ENCODE measurements around the gene UGCG. TPM values are rescaled to one million over a fixed set of nuclear protein-coding genes. Genes with fewer than 3 reads are reported as not detected.
A peak's percentile ranks its signal among the peaks of the same experiment; 100 is the strongest.
"Not testable (repeated sequence)": the region's sequence is repeated elsewhere in the genome, so short reads cannot be mapped to it uniquely, and the experiment has no call there.

Gene UGCG
- total and polyA plus RNA-seq, 2 of the 4 experiments (the other 2 are of a cell fraction): 84.2 to 104 TPM

DNA sequence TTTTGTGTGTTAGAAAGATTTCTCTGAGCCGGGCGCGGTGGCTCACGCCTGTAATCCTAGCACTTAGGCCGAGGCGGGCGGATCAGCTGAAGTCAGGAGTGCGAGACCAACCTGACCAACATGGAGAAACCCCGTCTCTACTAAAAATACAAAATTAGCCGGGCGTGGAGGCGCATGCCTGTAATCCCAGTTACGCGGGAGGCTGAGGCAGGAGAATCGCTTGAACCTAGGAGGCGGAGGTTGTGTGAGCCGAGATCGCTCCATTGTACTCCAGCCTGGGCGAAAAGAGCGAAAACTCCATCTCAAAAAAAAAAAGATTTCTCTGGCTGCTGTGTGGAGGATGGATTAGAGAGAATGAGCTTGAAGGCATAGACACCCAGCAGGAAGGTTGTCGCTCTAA lies 51.5 kb downstream of the UGCG start:
- H2AK9ac ChIP-seq (replicated peaks; ENCODE audit: low read depth, low read length, poor library complexity); H3K9me1 ChIP-seq (ENCODE audit: insufficient read depth, low read length); H3K18ac ChIP-seq (ENCODE audit: low read depth, low read length); H3K36me3 ChIP-seq (ENCODE audit: control insufficient read depth, insufficient read depth, low read length); dilution Hi-C loops (cut with HindIII; ENCODE audit: low sequenced_read_pairs, unreplicated experiment); H4K91ac ChIP-seq (ENCODE audit: insufficient read depth, low read depth, low read length); H3K4me2 ChIP-seq (ENCODE audit: low read depth, low read length); H3K4ac ChIP-seq (ENCODE audit: low read depth, low read length); H3K4me1 ChIP-seq (ENCODE audit: control insufficient read depth, insufficient read depth, low read length); H2AK5ac ChIP-seq (ENCODE audit: low read depth, low read length); H4K8ac ChIP-seq (ENCODE audit: low read depth in 2 of 2, low read length in 2 of 2); H3K9ac ChIP-seq (ENCODE audit: low read depth, low read length); H2AFZ ChIP-seq (replicated peaks; ENCODE audit: low read length, poor library complexity); H3K27ac ChIP-seq (ENCODE audit: insufficient read depth, low read length); BruUV-seq (replicated peaks); H3K27me3 ChIP-seq (ENCODE audit: control insufficient read depth, insufficient read depth, low read length); H3K4me3 ChIP-seq (ENCODE audit: insufficient read depth, low read depth, low read length); H3K9me3 ChIP-seq (ENCODE audit: control insufficient read depth, insufficient read depth, low read length); DNase-seq; H3K56ac ChIP-seq (ENCODE audit: extremely low read depth, insufficient read depth, low read length); ATAC-seq (ENCODE audit: low read depth); H3K79me1 ChIP-seq (ENCODE audit: low read depth in 1 of 2, low read length in 2 of 2); POLR2A ChIA-PET (ENCODE audit: unreplicated experiment); H3K23ac ChIP-seq (ENCODE audit: low read depth, low read length); H2BK5ac ChIP-seq (ENCODE audit: low read depth, low read length, poor library complexity, severe bottlenecking); H4K5ac ChIP-seq (ENCODE audit: low read depth, low read length); H3K14ac ChIP-seq (replicated peaks; ENCODE audit: low read depth, low read length); H4K20me1 ChIP-seq (ENCODE audit: insufficient read depth, low read length): not testable (repeated sequence)
- Histone ChIP-seq H2BK15ac (ENCODE audit: low read depth, low read length) (0 out of 3 replicates have a peak overlapping the region, but pooled peaks have one; percentile 1), H2BK20ac (ENCODE audit: low read depth, low read length) (0 out of 2 replicates have a peak overlapping the region, but pooled peaks have one; percentile 34), H2BK120ac (ENCODE audit: low read depth, low read length) (peak overlapping the region; percentile 35; the same call in 1 of the 2 replicates)
- 97% methylated on average over 5 of the region's 21 CpGs; no CpG with 5 or more reads in 1 of the 2 experiments for WGBS, 2 experiments (ENCODE audit: extremely low coverage in 2 of 2, insufficient read length in 1 of 2)
- in situ Hi-C loops (cut with MboI; ENCODE audit: low sequenced_read_pairs): loop anchor here (10.0 kb wide), 1 partner anchor 127 kb away; no protein-coding TSS in a partner anchor
- CTCF ChIA-PET: interaction anchor here (0.6 kb wide), 2 partner anchors 120 to 263 kb away, joined by 3 to 4 read pairs; no protein-coding TSS in a partner anchor
- intact Hi-C loops (cut with micrococcal nuclease): loop anchor here (5.0 kb wide), 1 partner anchor 124 kb away; no protein-coding TSS in a partner anchor
